ENCODE data around the gene TLR5.

GRCh38 chr1:223156343-223156742 lies 13.3 kb upstream of the TLR5 start:
- TF ChIP-seq CTCF (IDR thresholded peaks at IDR 0.05) (no peak), POLR2A (IDR thresholded peaks at IDR 0.05) (no peak)

Measured in uterus (tissue), 2 donors.